Measurements from ENCODE around the gene REXO2.

Gene REXO2

GRCh38 chr11:114439229-114440120, at the start of gene REXO2:
REXO2 (plus strand) TSS chr11:114439467; CDS start chr11:114439529, 62 bp downstream.
- peak; percentile 89 for DNase-seq (ENCODE audit: low read depth, low spot score)
- peak within 1 kb of the TSS; percentile 70 for H3K27ac ChIP-seq

DNA sequence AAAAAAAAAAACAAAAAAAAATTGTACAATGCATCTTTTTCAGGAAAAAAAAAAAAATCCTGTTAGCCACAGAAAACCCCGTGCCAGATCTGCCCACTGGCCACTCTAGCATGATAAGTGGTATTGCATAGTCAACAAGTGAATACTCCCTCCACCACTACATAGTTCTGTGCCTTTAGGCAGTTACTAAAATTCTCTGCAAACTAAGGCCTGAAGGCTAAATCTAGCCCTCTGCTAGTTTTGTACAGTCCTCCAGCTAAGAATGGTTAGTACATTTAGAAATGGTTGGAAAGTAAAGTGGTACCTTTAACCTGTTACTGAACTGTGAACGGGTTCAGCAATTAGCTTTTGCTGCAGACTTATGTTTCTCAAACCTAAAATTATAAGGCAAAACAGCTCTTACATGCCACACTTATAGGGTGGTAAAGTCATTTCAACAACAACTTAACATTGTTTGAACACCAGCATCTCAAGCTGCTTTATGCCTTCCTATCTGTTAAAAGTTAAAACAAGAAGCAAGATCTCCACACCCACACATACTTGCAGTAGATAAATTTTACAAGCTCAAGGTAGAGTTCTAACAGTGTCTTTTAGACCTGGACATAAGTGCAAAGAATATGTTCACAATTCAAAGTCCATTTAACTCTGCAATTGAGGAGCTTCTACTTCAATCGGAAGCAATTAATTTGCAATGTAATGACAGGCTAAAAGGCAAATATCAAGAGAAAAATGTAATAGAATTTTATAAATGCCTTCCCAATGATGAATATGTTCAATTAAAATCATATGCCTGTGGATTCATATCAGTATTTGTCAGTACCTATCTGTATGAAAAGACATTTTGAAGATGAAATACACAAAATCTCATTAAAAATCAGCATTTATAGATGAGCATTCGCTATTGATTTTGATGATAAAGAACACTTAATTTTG, 46.3 kb upstream of the REXO2 start:
- no peak for DNase-seq (ENCODE audit: low read depth, low spot score)
- no peak overlapping the region for H3K27ac ChIP-seq

GRCh38 chr11:114395736-114396135, 43.5 kb upstream of the REXO2 start:
- H3K27ac ChIP-seq, result no peak overlapping the region
- DNase-seq (ENCODE audit: low read depth, low spot score), result no peak

DNA sequence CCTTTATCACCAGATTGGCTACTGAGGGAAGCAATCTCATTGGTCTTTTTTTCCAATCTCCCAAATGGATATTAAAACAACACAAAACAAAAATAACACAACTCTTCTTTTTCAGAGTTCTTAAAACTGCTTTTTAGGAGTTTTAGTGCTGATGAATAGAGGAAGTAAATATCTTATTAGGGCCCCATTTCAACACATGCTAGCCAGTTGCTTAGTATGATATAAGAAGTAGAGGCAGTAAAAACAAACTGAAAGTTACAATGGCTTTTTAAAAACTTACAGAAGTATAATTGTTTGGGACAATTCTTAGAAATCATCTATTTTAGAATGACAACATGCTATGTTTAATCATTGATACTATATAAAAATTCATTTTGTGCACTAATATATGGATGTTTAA, 42.4 kb upstream of the REXO2 start:
- no peak overlapping the region for H3K27ac ChIP-seq
- no peak for DNase-seq (ENCODE audit: low read depth, low spot score)

DNA sequence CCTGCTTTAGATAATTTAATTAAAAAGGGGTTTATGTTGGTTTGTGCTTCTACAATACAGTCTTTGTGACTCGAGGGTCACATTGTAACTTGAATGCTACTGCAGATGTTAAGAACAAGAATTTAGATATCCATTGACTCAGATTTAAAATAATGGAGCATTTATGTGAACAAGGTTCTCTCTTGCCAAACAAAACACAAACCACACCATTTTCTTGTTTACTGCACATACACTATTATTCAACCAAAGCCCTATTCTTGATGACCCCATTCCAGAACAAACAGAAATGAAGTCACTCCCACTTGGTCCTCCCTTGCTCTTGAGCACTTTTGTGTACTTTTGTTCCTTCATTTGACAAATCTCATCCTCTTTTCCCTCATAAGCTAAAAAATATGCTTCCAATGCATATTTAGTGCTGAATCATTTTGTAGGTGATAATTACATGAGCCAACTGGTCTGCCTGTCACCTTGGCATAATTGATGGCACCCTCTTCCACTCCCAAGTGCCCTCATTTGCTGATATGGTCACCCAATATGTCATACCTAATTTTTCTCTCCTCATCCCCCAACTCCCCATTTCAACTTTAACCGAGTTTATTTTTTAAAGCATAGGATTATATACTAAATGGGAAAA, 41.8 kb upstream of the REXO2 start:
- no peak overlapping the region for H3K27ac ChIP-seq
- no peak for DNase-seq (ENCODE audit: low read depth, low spot score)

DNA sequence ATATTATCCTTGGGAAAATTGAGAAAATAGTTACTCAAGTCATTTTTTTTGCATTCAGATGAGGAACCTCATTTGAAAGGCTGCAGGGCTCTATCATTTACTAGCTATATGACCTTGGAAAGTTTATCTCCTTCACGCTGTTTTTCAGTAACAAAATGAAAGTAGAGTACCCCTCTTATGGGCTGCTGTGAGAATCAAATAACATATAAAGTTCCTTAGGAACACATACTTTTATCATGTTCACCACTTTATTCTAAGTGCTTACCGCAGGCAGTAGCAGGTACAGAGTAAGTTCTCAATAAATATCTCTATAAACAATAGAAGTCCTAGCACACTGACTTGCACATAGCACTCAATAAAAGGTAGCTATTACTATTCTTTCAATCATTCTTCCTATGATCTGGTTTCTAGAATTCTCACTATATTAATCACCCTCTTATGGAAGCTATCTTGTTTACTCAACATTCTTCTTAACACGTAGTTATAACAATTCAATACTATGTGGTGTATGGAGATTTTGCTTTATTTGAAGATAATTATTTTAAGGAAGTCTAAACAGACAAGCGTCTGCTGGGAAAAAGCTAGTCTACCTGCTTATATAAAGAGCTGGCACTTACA, 40.9 kb upstream of the REXO2 start:
- no peak for DNase-seq (ENCODE audit: low read depth, low spot score)
- peak overlapping the region; percentile 97 for H3K27ac ChIP-seq

DNA sequence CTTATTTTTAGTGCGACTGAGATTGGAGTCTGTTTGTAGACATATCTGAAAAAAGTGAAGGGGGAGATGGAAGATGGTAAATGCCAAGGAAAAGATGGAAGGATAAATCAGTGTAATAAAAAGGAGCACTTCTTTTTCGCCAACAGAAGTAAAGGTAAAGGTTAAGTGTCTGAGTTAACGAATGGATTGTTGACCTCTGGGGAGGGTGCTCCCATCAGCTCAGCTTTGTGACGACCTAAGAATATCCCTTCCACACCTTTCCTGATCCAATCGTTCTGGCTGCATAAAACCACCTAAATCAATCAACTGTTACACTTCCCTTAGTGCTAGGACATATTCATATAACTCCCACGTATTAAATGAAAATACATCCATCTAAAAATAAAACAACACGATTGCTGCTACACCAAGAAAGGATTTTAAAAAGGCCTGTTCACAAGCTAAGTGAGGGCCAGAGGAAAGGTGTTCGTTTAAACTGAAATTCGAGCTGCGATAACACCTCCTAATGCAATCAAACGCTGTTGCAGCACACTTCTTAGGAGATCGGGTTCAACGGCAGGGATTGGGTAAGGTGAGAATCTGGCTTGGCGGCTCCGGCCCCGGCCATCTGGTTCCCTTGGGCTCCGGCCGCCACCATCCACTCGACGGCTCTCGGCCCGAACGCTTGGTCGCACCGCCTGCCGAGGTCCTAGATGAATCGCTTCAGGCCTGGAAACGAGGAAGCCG, 39.6 kb upstream of the REXO2 start:
- DNase-seq (ENCODE audit: low read depth, low spot score), result no peak
- peak overlapping the region; percentile 97 for H3K27ac ChIP-seq

DNA sequence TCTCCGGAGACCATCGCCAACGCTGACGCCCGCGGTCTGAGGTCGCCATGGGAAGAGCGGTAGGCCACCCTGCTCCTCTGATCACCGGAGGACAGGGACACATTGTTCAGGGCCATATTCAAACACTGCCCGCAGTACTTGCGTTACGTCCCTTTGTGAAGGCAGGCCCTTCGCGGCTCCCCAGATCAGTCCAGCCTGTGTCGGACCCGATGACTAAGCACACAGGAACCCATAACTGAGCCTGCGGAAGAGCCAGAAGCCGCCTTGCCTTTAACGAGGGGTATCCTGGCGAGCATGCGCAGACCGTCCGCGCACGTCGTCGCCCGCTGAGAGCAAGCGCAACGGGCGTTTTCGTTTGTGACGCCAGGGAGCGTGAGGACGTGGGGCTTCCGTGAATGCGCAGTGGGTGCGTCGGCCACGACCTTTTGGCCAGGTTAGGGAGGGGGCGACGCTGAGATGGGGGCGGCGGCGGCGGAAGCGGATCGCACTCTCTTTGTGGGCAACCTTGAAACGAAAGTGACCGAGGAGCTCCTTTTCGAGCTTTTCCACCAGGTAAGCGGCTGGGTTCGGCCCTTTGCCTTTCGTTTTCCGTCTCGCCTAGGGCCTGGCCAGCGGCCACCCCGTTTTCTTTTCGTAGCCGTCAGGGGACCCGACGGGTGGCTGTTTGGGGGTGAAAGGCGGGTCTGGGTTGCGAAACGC, 38.9 kb upstream of the REXO2 start, which contains the start of the genes C11orf71 and RBM7:
TSS of gene C11orf71 (minus strand) at position 296 of the 699 bp plus-strand sequence. CDS start at position 116, 180 bp downstream.
TSS of gene RBM7 (plus strand) at position 451 of the 699 bp plus-strand sequence. CDS start at position 457, 6 bp downstream.
- DNase-seq (ENCODE audit: low read depth, low spot score), result peak; percentile 89
- peak within 1 kb of the TSS; percentile 97 for H3K27ac ChIP-seq

- DNase-seq (ENCODE audit: low read depth, low spot score), result no peak
- H3K27ac ChIP-seq, result peak overlapping the region; percentile 97
Observed at GRCh38 chr11:114400915-114401223, 38.4 kb upstream of the REXO2 start.

DNA sequence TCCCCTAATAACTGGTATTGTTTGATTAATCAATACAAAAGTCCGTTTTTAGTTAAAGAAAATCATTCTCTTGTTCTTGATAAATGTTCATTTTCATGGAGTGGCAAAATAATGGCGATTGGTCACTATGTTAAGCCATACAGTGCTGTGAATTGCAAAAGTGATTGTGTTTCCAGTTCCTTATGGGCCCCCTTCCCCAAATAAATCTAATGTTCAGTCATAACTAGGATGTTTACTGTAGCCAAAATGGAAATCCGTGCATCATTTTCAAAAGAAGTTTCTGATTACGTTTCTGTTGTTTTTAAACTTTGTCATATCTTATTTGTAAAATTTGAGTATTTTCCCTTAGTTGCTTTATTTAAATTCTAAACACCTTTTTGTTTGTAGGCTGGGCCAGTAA, 38.0 kb upstream of the REXO2 start:
- DNase-seq (ENCODE audit: low read depth, low spot score), result no peak
- peak overlapping the region; percentile 97 for H3K27ac ChIP-seq

DNA sequence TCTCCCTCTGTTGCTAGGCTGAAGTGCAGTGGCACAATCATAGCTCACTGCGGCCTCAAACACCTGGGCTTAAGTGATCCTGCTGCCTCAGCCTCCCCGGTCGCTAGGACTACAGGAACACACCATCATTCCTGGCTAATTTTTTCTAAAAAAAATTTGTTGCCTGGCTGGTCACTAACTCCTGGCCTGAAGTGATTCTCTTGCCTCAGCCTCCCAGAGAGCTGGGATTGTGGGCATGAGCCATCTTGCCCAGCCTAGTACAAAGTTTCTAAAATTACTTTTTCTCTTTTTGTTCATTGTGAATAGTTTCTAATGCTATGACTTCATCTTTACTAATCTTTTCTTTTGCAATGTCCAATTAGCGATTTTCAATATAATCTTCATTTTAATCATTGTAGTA, 26.3 kb upstream of the REXO2 start:
- H3K27ac ChIP-seq, result peak overlapping the region; percentile 50
- DNase-seq (ENCODE audit: low read depth, low spot score), result no peak

DNA sequence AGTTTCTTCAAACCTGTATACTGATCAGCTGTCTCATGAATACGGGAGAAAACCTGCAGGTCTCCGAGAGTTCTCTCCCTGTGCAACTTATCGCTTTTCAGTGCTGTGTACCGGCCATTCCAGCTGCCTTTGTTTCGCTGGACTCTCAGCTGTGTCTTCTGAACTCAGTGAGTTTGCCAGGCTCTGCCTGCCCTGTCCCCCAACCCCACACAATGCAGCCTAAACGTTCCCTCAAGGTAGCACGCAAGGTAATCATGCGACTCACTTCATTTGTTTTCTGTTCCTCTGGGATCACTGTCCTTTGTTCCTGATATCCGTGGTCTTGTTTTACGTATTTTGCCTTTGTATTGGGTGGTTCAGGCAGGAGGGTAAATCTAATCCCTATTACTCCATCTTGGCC, 25.3 kb upstream of the REXO2 start:
- no peak for DNase-seq (ENCODE audit: low read depth, low spot score)

DNA sequence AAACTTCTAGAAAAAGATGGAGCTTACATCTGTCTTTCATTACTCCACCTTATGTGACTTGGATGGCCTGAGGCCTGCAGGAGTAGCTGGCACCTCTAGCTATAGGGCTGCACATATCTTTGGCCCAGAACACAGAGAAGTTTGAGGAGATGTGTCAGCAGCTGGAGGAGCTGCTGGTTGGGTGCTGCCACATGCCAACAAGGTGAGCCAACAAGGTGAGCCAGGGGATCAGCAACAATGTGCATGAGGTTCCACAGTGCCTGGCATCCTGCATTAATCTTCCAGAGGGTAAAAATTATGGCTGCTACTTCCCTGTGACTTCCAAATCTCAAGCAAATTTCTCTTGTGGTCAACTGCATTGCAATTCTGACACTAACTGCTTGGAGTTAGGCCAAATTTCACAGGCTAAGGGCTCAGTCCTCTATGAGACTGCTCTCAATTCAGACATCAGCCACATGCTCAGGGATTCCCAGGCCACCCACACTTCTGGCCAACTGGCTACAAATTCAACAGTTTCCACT, 22.8 kb upstream of the REXO2 start:
- peak overlapping the region; percentile 73 for H3K27ac ChIP-seq
- peak; percentile 73 for DNase-seq (ENCODE audit: low read depth, low spot score)

More for the DNA sequence above, 25.3 kb upstream of the REXO2 start:
- no peak overlapping the region for H3K27ac ChIP-seq

GRCh38 chr11:114426280-114426679, 13.0 kb upstream of the REXO2 start:
- DNase-seq (ENCODE audit: low read depth, low spot score), result no peak
- H3K27ac ChIP-seq, result no peak overlapping the region

GRCh38 chr11:114430290-114430689, 9.0 kb upstream of the REXO2 start:
- no peak overlapping the region for H3K27ac ChIP-seq
- DNase-seq (ENCODE audit: low read depth, low spot score), result no peak

DNA sequence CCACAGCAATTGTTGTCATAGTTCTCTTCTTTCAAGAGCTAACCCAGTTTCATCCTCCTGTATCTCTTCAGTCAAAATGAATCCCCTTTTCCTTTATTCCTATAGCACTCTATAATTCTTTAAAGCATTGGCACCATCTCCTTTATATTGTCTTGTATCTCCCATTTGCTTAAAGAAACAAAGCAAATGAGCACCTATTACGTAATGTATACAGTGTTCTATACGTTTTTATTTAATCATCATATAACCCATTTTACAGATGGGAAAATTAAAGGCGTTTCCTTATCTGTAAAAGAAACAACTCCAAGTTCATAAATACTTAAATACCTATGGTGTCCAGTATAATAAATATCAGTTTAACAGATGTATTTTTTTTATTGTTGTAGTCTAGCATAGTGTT, 6.4 kb upstream of the REXO2 start:
- DNase-seq (ENCODE audit: low read depth, low spot score), result no peak
- no peak overlapping the region for H3K27ac ChIP-seq

DNA sequence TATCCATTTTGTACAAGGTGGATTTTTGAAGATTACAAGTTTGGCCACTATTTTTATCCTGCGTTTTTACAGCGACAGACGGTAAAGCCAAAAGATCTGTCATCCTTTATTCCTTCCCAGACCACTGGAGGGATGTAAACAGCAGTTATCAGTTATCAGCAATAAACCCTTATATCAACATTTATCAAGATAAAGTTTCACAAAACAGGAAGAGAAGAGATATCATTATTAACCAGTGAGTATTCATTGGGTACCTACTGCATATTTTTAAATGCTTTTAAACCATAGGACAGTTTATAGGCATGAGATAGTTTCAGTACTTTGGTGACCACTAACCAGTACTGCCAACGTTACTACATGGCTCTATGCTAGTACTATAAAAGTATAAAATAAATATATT, 5.9 kb upstream of the REXO2 start:
- H3K27ac ChIP-seq, result no peak overlapping the region
- no peak for DNase-seq (ENCODE audit: low read depth, low spot score)

DNA sequence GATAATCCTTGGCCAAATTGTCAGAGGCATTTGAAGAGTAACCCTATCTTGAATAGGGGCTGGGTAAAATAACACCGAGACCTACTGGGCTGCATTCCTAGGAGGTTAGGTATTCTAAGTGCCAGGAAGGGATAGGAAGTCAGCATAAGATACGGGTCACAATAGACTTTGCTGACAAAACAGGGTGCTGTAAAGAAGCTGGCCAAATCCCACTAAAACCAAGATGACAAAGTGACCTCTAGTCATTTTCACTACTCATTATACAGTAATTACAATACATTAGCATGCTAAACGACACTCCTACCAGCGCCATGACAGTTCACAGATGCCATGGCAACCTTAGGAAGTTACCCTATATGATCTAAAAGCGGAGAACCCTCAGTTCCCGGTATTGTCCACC, 964 bp upstream of the REXO2 start:
- DNase-seq (ENCODE audit: low read depth, low spot score), result no peak
- H3K27ac ChIP-seq, result peak overlapping the region; percentile 70
